GM23248 (cell line): Measurements from ENCODE around the gene ILDR1.

Source experiments
- EZH2 ChIP-seq: fragments of 200-600 bp; sonication (generic); IDR thresholded peaks from 2 replicates; pipeline ENCODE4 v1.6.1; 2018; ENCODE audit warnings: antibody characterized with exemption, mild to moderate bottlenecking; ENCODE audit not compliant: insufficient read depth, poor library complexity, severe bottlenecking
- EZH2phosphoT487 ChIP-seq: fragments of 200-600 bp; sonication (generic); IDR thresholded peaks from 2 replicates; pipeline ENCODE4 v1.6.1; 2018; ENCODE audit warnings: antibody characterized with exemption, moderate library complexity, mild to moderate bottlenecking, low read depth; ENCODE audit not compliant: insufficient read depth

DNA sequence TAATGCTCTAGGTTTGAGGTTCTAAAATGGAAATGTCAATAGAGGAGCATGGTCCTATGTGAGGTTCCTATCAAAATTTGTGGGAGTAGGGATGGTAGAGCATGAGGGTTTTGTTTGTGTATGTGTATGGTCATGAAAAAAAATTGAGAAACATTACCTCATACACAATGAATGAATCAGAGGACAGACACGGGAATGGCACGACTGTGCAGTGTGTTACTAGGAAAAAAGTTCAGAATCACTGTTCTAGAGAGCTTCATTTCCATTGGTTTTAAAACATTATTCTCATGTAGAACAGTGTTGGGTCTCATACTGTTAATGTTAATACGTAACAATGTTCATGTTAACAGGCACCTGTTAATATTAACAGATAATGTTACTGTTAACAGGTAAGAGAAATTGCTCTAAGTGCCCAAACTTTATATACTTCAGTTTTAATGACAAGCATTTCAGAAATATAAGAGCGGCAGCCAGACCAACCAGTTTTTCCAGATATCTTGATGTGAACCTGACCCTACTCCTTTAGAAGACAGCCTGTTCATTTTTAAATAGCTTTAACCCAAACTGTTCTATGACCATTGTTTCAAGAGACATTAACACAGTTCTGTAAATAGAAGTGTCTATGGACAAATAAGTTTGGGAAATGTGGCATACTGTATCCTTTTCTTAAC lies 79.8 kb downstream of the ILDR1 start:
- TF ChIP-seq EZH2 (no peak), EZH2phosphoT487 (no peak)
